H1 (cell line): ENCODE measurements around the gene ALK. TPM values are rescaled to one million over a fixed set of nuclear protein-coding genes. Genes with fewer than 3 reads are reported as not detected.

Experiments
- CTCF ChIA-PET: fragments of 300-600 bp; sonication (Branson Sonifier 250); formaldehyde crosslinking; loops from one replicate; lab custom pipeline; 2021; ENCODE audit not compliant: partially characterized antibody; lab: Charles Lee
- POLR2A ChIA-PET: fragments of 300-600 bp; sonication (Branson Sonifier 250); formaldehyde crosslinking; loops from one replicate; lab custom pipeline; 2021; ENCODE audit warnings: inconsistent platforms; ENCODE audit not compliant: partially characterized antibody; lab: Charles Lee
- DNase-seq, 2 experiments: peaks; one replicate each; pipeline versions ENCODE4 v3.0.0 to v3.0.0-alpha.2; 2010 to 2022; ENCODE audit warnings: low spot score in 2 of 2, low read depth in 1 of 2, mixed read lengths in 1 of 2
- FAIRE-seq: peaks from 2 replicates; lab custom pipeline; 2011; peaks lifted over from hg19 to GRCh38; lab: Jason Lieb, UNC
- H2AFZ ChIP-seq: 2 replicates; pipeline ENCODE4 v1.8.1; 2012; ENCODE audit warnings: low read length, inconsistent platforms
- H2AK5ac ChIP-seq: 2 replicates; pipeline ENCODE4 v1.6.1; 2013; ENCODE audit warnings: low read depth, low read length
- H2BK120ac ChIP-seq: replicated peaks from 2 replicates; pipeline ENCODE3; 2013; ENCODE audit warnings: low read depth, low read length, inconsistent platforms
- H2BK12ac ChIP-seq: 2 replicates; pipeline ENCODE4 v1.6.1; 2013; ENCODE audit warnings: low read depth, low read length
- H2BK15ac ChIP-seq: 2 replicates; pipeline ENCODE4 v1.6.1; 2013; ENCODE audit warnings: low read length
- H2BK20ac ChIP-seq: 2 replicates; pipeline ENCODE4 v1.6.1; 2013; ENCODE audit warnings: low read length
- H2BK5ac ChIP-seq: 2 replicates; pipeline ENCODE4 v1.6.1; 2013; ENCODE audit warnings: low read depth, low read length
- H3K14ac ChIP-seq: 2 replicates; pipeline ENCODE4 v1.6.1; 2013; ENCODE audit warnings: inconsistent platforms; ENCODE audit not compliant: insufficient read length
- H3K18ac ChIP-seq: 2 replicates; pipeline ENCODE4 v1.6.1; 2013; ENCODE audit warnings: low read length; ENCODE audit errors: extremely low read depth
- H3K23ac ChIP-seq: 2 replicates; pipeline ENCODE4 v1.6.1; 2013; ENCODE audit warnings: inconsistent platforms; ENCODE audit not compliant: insufficient read length
- H3K23me2 ChIP-seq: 2 replicates; pipeline ENCODE4 v1.6.1; 2013; ENCODE audit warnings: low read depth, low read length
- H3K27ac ChIP-seq: 2 replicates; pipeline ENCODE4 v1.6.1; 2011; ENCODE audit warnings: low read depth, low read length, inconsistent platforms
- H3K27me3 ChIP-seq, 4 experiments: replicated peaks in 1 of 4; 1 replicate in 1 of 4; 2 replicates in 3 of 4; pipeline versions ENCODE4 v1.6.1 to v1.8.1; 2011 to 2013; ENCODE audit warnings: low read length in 3 of 4, mild to moderate bottlenecking in 3 of 4, inconsistent platforms in 2 of 4, mixed read lengths in 2 of 4, moderate library complexity in 1 of 4; ENCODE audit not compliant: control insufficient read depth in 3 of 4, insufficient read depth in 3 of 4; ENCODE audit errors: extremely low read depth in 1 of 4
- H3K36me3 ChIP-seq, 4 experiments: 2 replicates each; pipeline versions ENCODE4 v1.6.1 to v1.8.1; 2011 to 2013; ENCODE audit warnings: mild to moderate bottlenecking in 4 of 4, low read length in 3 of 4, moderate library complexity in 2 of 4, control low read depth in 1 of 4, inconsistent platforms in 1 of 4; ENCODE audit not compliant: insufficient read depth in 4 of 4, control insufficient read depth in 2 of 4
- H3K4ac ChIP-seq: replicated peaks from 2 replicates; pipeline ENCODE3; 2013; ENCODE audit warnings: low read length, low read depth, mixed read lengths, inconsistent platforms; ENCODE audit not compliant: insufficient read length
- H3K4me1 ChIP-seq, 4 experiments: replicated peaks in 1 of 4; 1 replicate in 1 of 4; 2 replicates in 3 of 4; pipeline versions ENCODE4 v1.6.1 to v1.8.1; 2011 to 2013; ENCODE audit warnings: low read length in 3 of 4, inconsistent platforms in 2 of 4, mixed read lengths in 1 of 4; ENCODE audit not compliant: insufficient read depth in 4 of 4, control insufficient read depth in 3 of 4
- H3K4me2 ChIP-seq, 2 experiments: 2 replicates each; pipeline versions ENCODE4 v1.6.1 to v1.8.1; 2011 to 2013; ENCODE audit warnings: low read depth in 2 of 2, low read length in 2 of 2, control low read depth in 1 of 2, inconsistent platforms in 1 of 2, mild to moderate bottlenecking in 1 of 2; ENCODE audit not compliant: insufficient read depth in 1 of 2
- H3K4me3 ChIP-seq, 4 experiments: fragments of 200-600, 300-600 bp in 1 of 4; sonication (generic), shearing (Covaris generic), sonication (Bioruptor Twin) in 1 of 4; 2 replicates each; pipeline versions ENCODE4 v1.5.1 to v1.8.1; 2011 to 2016; ENCODE audit warnings: low read length in 4 of 4, low read depth in 3 of 4, control low read depth in 2 of 4, inconsistent platforms in 2 of 4, mild to moderate bottlenecking in 2 of 4, mixed read lengths in 1 of 4, moderate library complexity in 1 of 4; ENCODE audit not compliant: insufficient read depth in 2 of 4; ENCODE audit errors: extremely low read depth in 1 of 4
- H3K56ac ChIP-seq: replicated peaks from 2 replicates; pipeline ENCODE3; 2013; ENCODE audit warnings: low read depth, mild to moderate bottlenecking, mixed read lengths, low read length, inconsistent platforms; ENCODE audit not compliant: insufficient read length
- H3K79me1 ChIP-seq: 2 replicates; pipeline ENCODE4 v1.6.1; 2013; ENCODE audit warnings: low read depth, low read length, control low read depth
- H3K79me2 ChIP-seq, 2 experiments: 2 replicates each; pipeline versions ENCODE4 v1.6.1 to v1.8.1; 2012 to 2013; ENCODE audit warnings: low read length in 2 of 2, mild to moderate bottlenecking in 2 of 2, inconsistent platforms in 1 of 2; ENCODE audit not compliant: insufficient read depth in 2 of 2, control insufficient read depth in 1 of 2
- H3K9ac ChIP-seq, 4 experiments: replicated peaks in 1 of 4; 1 replicate in 1 of 4; 2 replicates in 3 of 4; pipeline versions ENCODE4 v1.6.1 to v1.8.1; 2011 to 2013; ENCODE audit warnings: low read depth in 3 of 4, low read length in 3 of 4, control low read depth in 2 of 4, mild to moderate bottlenecking in 2 of 4, moderate library complexity in 2 of 4, inconsistent platforms in 1 of 4; ENCODE audit errors: extremely low read depth in 1 of 4
- H3K9me3 ChIP-seq, 2 experiments: 2 replicates each; pipeline versions ENCODE4 v1.6.1 to v1.8.1; 2012 to 2013; ENCODE audit warnings: mild to moderate bottlenecking in 2 of 2, moderate library complexity in 2 of 2, control low read depth in 1 of 2, inconsistent platforms in 1 of 2, low read depth in 1 of 2, low read length in 1 of 2, mixed read lengths in 1 of 2; ENCODE audit not compliant: insufficient read depth in 2 of 2
- H4K20me1 ChIP-seq, 2 experiments: replicated peaks in 1 of 2; 2 replicates each; pipeline versions ENCODE3 to v1.8.1; 2011 to 2013; ENCODE audit warnings: inconsistent platforms in 2 of 2, low read length in 2 of 2, mild to moderate bottlenecking in 1 of 2; ENCODE audit not compliant: insufficient read depth in 2 of 2, control insufficient read depth in 1 of 2
- H4K5ac ChIP-seq: 2 replicates; pipeline ENCODE4 v1.6.1; 2013; ENCODE audit warnings: low read length, low read depth, mixed read lengths, inconsistent platforms; ENCODE audit not compliant: insufficient read length
- H4K8ac ChIP-seq: 2 replicates; pipeline ENCODE4 v1.8.0; 2013; ENCODE audit warnings: mild to moderate bottlenecking, moderate library complexity, low read length, inconsistent platforms; ENCODE audit not compliant: insufficient read depth; ENCODE audit errors: extremely low read depth
- H4K91ac ChIP-seq: replicated peaks from 2 replicates; pipeline ENCODE3; 2013; ENCODE audit warnings: low read length, mixed read lengths, inconsistent platforms; ENCODE audit not compliant: insufficient read length
- ATF2 ChIP-seq: IDR thresholded peaks from 2 replicates; pipeline ENCODE4 v1.6.1; 2012; ENCODE audit warnings: low read length, inconsistent platforms
- FOSL1 ChIP-seq: IDR thresholded peaks from 2 replicates; pipeline ENCODE4 v1.6.1; 2011; ENCODE audit warnings: mild to moderate bottlenecking, low read depth, low read length, moderate library complexity; ENCODE audit not compliant: insufficient read depth
- SIRT6 ChIP-seq: IDR thresholded peaks from one replicate; pipeline ENCODE4 v1.7.1; 2012; ENCODE audit warnings: low read length, inconsistent platforms
- WGBS, 2 experiments: shearing (Covaris generic) in 1 of 2; methylation state at CpG; one replicate each; pipeline versions ENCODE4 v1.1.6 to v1.1.7; 2013 to 2015; ENCODE audit warnings: low lambda C conversion rate in 2 of 2, mixed read lengths in 2 of 2, inconsistent platforms in 1 of 2, low coverage in 1 of 2, missing lambda C conversion rate in 1 of 2; ENCODE audit not compliant: insufficient replicate concordance in 2 of 2, insufficient coverage in 1 of 2, insufficient read length in 1 of 2; ENCODE audit errors: extremely low coverage in 1 of 2, missing lambda C conversion rate in 1 of 2; 5-methylcytosine and 5-hydroxymethylcytosine counted together
- polyA plus RNA-seq, 7 experiments: library from polyadenylated mRNA; depleted of rRNA in 3 of 7; stranded (reverse) in 5 of 7; unstranded in 2 of 7; fragments of >200 nt in 5 of 7; fragments of 200-250 nt in 2 of 7; gene quantifications; 1 replicate in 5 of 7; 2 replicates in 1 of 7; 4 replicates in 1 of 7; pipeline versions ENCODE4 v1.2.1 to v1.2.3, GENCODE V29; 2011 to 2013; ENCODE audit warnings: missing spikeins in 2 of 7, mixed read lengths in 2 of 7
- total RNA-seq: library from RNA; stranded (reverse); fragmentation: NEBNext Ultra II Directional; extraction: Animal tissue kit (Norgen Biotek cat#: 25700); gene quantifications from 2 replicates; pipeline ENCODE4 v1.2.1, GENCODE V29; 2021

Gene ALK
- total and polyA plus RNA-seq, 2 of the 8 experiments (the other 6 are each of a cell fraction or from before 2014, with no cell fraction given), result 0.02 to 0.09 TPM

- Histone ChIP-seq H2BK15ac (no peak overlapping the region), H3K27ac (no peak overlapping the region), H3K79me2 (no peaks in the 10 kb centered on the region), H3K9me3 (no peaks in the 10 kb centered on the region), H3K36me3 (no peaks in the 10 kb centered on the region), H3K4me1 (peaks cover 0 to 6% (median 0%) of the 10 kb centered on the region in 4 experiments; a peak in 1 of 7 replicates), H3K18ac (no peak overlapping the region), H3K56ac (no peak overlapping the region), H4K91ac (no peak overlapping the region), H3K4ac (no peak overlapping the region), H3K23ac (no peak overlapping the region), H2AFZ (no peak overlapping the region), H4K5ac (no peak overlapping the region), H3K9ac (no peak overlapping the region), H4K8ac (no peak overlapping the region), H2BK20ac (no peak overlapping the region), H3K23me2 (no peaks in the 10 kb centered on the region), H2AK5ac (no peak overlapping the region), H2BK5ac (no peak overlapping the region), H3K4me3 (no peak overlapping the region), H3K14ac (no peak overlapping the region), H2BK12ac (no peak overlapping the region), H3K4me2 (no peak overlapping the region), H2BK120ac (no peak overlapping the region), H3K79me1 (no peaks in the 10 kb centered on the region), H4K20me1 (no peaks in the 10 kb centered on the region), H3K27me3 (no peaks in the 10 kb centered on the region)
- FAIRE-seq, result no peak
- ChIA-PET CTCF (interaction anchor here (0.6 to 1.0 kb wide), 2 partner anchors 9 to 63 kb away, joined by 3 read pairs; no protein-coding TSS in a partner anchor), POLR2A (no interaction called here)
- 61% methylated on average over 4 of the region's 4 CpGs; no CpG with 5 or more reads in 1 of the 2 experiments for WGBS, 2 experiments
- DNase-seq, result no peak
- TF ChIP-seq SIRT6 (no peak), FOSL1 (no peak), ATF2 (no peak)
These were observed 222.3 kb downstream of the ALK start for GRCh38 chr2:29699045-29699444.
